Subcutaneous abdominal adipose tissue (tissue), 5 donors: Measurements from ENCODE around the gene GRIP1.

Experiments
- H3K27ac ChIP-seq: one replicate; pipeline ENCODE4 v1.7.0; 2013; ENCODE audit warnings: low read depth, mild to moderate bottlenecking, inconsistent platforms, low read length, moderate library complexity
- H3K27me3 ChIP-seq, 5 donors: one replicate each; pipeline ENCODE4 v1.7.0; 2013; ENCODE audit warnings: low read length in 5 of 5, inconsistent platforms in 1 of 5; ENCODE audit not compliant: control insufficient read depth in 5 of 5, insufficient read depth in 4 of 5
- H3K36me3 ChIP-seq, 5 donors: one replicate each; pipeline ENCODE4 v1.7.0; 2013; ENCODE audit warnings: low read length in 5 of 5; ENCODE audit not compliant: control insufficient read depth in 5 of 5, insufficient read depth in 5 of 5
- H3K4me1 ChIP-seq, 5 donors: one replicate each; pipeline ENCODE4 v1.7.0; 2013; ENCODE audit warnings: low read length in 5 of 5, mild to moderate bottlenecking in 3 of 5, moderate library complexity in 1 of 5; ENCODE audit not compliant: control insufficient read depth in 5 of 5, insufficient read depth in 5 of 5
- H3K4me3 ChIP-seq, 5 donors: one replicate each; pipeline ENCODE4 v1.7.0; 2013; ENCODE audit warnings: low read length in 5 of 5, low read depth in 1 of 5
- H3K9ac ChIP-seq, 5 donors: one replicate each; pipeline ENCODE4 v1.7.0; 2013; ENCODE audit warnings: low read length in 5 of 5, mild to moderate bottlenecking in 4 of 5, moderate library complexity in 3 of 5
- H3K9me3 ChIP-seq, 5 donors: one replicate each; pipeline ENCODE4 v1.7.0; 2013; ENCODE audit warnings: low read length in 5 of 5; ENCODE audit not compliant: control insufficient read depth in 5 of 5
- donor health status: healthy.
- donor health status: healthy.
- donor health status: healthy.
- donor health status: healthy.
- donor health status: healthy.

The GRIP1 gene

DNA sequence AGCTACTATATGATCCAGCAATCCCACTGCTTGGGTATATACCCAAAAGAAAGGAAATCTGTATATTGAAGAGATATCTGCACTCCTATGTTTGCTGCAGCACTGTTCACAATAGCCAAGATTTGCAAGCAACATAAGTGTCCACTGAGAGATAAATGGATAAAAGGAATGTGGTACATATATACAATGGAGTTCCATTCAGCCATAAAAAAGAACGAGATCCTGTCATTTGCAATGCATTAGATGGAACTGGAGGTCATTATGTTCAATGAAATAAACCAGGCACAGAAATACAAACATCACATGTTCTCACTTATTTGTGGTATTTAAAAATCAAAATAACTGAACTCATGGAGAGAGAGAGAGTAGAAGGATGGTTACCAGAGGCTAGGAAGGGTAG is 260.0 kb downstream of the GRIP1 start:
- no peak overlapping the region for H3K27ac ChIP-seq
- H3K9ac ChIP-seq, result no peak overlapping the region
- no peaks in the 10 kb centered on the region for H3K36me3 ChIP-seq
- H3K27me3 ChIP-seq, result no peaks in the 10 kb centered on the region
- H3K4me1 ChIP-seq, result peaks cover 0 to 8% (median 0%) of the 10 kb centered on the region in 5 donors
- no peaks in the 10 kb centered on the region for H3K9me3 ChIP-seq
- H3K4me3 ChIP-seq, result no peak overlapping the region

DNA sequence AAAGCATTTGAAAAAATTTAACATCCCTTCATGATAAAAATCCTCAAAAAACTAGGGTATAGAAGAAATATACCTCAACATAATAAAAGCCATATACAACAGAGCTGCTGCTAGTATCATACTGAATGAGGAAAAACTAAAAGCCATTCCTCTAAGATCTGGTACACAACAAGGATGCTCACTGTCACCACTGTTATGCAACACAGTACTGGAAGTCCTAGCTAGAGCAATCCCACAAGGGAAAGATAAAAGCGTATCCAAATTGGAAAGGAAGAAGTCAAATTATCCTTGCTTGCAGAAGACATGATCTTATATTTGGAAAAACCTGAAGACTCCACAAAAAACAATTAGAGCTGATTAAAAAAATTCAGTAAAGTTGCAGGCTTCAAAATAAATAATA is 261.7 kb downstream of the GRIP1 start:
- Histone ChIP-seq H3K27ac (no peak overlapping the region), H3K4me3 (no peak overlapping the region), H3K27me3 (no peaks in the 10 kb centered on the region), H3K9ac (no peak overlapping the region), H3K36me3 (no peaks in the 10 kb centered on the region), H3K9me3 (no peaks in the 10 kb centered on the region), H3K4me1 (peaks cover 0 to 3% (median 0%) of the 10 kb centered on the region in 5 donors)

DNA sequence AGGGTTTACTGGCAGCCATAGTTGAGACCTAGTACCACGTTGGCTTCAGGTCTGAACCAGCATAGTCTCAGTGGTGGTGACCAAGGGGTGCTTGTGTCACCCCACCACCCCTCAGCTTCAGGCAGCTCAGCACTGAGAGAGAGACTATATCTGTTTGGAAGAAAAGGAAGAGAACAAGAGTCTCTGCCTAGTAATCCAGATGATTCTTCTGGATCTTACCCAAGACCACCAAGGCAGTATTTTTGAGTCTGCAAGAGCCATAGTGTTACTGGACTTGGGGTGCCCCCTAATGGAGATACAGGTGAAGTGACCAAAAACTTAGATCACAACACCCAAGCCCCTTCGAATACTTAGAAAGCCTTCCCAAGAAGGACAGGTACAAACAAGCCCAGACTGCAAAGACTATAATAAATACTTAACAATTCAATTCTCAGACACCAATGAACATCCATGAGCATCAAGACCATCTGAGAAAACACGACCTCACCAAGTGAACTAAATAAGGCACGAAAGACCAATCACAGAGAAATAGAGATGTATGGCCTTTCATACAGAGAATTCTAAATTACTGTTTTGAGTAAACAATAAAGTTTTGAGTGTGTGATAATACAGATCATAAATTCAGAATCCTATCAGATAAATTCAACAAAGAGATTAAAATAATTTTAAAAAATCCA is 269.5 kb downstream of the GRIP1 start:
- H3K27ac ChIP-seq, result no peak overlapping the region
- H3K9me3 ChIP-seq, result no peaks in the 10 kb centered on the region
- no peaks in the 10 kb centered on the region for H3K27me3 ChIP-seq
- H3K36me3 ChIP-seq, result no peaks in the 10 kb centered on the region
- H3K4me3 ChIP-seq, result no peak overlapping the region
- H3K4me1 ChIP-seq, result no peaks in the 10 kb centered on the region
- H3K9ac ChIP-seq, result no peak overlapping the region

DNA sequence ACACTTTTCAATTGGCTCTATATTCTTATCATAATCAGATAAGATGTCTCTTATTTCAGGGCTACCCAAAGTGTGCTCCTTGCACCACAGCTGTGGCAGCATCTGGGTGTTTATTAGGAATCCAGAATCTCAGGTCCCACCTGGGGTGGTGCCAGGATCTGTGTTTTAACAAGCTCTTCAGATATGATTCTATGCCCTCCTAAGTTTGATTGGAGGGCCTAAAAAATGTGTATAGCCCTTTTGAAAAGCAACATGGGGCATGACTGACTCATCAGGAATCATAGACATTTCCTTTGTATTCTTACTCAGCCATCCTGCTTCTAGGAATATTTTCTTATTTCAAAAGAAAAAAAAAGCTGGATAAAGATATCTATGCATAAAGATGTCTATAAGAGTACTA is 273.5 kb downstream of the GRIP1 start:
- H3K9ac ChIP-seq, result no peak overlapping the region
- H3K36me3 ChIP-seq, result no peaks in the 10 kb centered on the region
- no peaks in the 10 kb centered on the region for H3K9me3 ChIP-seq
- no peaks in the 10 kb centered on the region for H3K27me3 ChIP-seq
- no peak overlapping the region for H3K27ac ChIP-seq
- H3K4me1 ChIP-seq, result no peaks in the 10 kb centered on the region
- H3K4me3 ChIP-seq, result no peak overlapping the region

DNA sequence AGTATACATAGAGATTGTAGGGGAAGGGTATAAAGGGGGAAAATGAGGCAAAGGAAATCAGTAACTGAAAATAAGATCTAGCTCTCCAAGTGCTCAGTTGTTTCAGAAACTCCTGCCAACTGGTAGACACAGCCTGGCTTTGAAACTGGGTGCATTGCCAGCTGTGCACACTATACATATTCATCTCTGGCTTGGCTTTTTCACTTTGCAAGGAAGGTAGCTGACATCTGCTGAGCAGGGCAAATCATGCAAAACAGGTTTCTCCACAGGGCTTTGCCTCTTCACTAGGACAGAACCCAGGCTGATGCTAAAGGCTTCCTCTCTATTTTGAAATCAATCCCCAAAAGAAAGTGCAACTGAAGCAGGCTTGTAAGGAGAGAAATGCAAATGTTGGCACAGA is 275.1 kb downstream of the GRIP1 start:
- no peak overlapping the region for H3K27ac ChIP-seq
- peaks cover 0 to 10% (median 5%) of the 10 kb centered on the region in 5 donors for H3K4me1 ChIP-seq
- no peaks in the 10 kb centered on the region for H3K9me3 ChIP-seq
- no peak overlapping the region for H3K4me3 ChIP-seq
- no peak overlapping the region for H3K9ac ChIP-seq
- H3K36me3 ChIP-seq, result no peaks in the 10 kb centered on the region
- H3K27me3 ChIP-seq, result no peaks in the 10 kb centered on the region

DNA sequence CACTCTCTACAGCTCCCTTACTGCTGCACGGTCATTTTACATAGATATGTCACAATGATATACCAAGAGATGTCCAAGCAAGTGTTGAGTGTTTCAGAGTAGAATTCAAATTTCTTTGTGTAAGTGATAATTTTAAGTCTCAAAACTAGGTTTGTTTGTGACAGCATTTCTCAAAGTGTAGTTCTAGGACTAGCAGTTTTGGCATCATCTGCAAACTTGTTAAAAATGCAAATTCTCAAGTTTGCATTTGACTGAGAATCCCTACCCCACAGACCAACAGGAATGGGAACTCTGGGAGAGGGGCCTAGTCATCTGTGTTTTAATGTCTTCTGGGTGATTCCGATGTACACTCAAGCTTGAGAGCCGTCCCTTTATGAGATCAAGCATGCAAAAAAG is 279.0 kb downstream of the GRIP1 start:
- H3K27me3 ChIP-seq, result no peaks in the 10 kb centered on the region

DNA sequence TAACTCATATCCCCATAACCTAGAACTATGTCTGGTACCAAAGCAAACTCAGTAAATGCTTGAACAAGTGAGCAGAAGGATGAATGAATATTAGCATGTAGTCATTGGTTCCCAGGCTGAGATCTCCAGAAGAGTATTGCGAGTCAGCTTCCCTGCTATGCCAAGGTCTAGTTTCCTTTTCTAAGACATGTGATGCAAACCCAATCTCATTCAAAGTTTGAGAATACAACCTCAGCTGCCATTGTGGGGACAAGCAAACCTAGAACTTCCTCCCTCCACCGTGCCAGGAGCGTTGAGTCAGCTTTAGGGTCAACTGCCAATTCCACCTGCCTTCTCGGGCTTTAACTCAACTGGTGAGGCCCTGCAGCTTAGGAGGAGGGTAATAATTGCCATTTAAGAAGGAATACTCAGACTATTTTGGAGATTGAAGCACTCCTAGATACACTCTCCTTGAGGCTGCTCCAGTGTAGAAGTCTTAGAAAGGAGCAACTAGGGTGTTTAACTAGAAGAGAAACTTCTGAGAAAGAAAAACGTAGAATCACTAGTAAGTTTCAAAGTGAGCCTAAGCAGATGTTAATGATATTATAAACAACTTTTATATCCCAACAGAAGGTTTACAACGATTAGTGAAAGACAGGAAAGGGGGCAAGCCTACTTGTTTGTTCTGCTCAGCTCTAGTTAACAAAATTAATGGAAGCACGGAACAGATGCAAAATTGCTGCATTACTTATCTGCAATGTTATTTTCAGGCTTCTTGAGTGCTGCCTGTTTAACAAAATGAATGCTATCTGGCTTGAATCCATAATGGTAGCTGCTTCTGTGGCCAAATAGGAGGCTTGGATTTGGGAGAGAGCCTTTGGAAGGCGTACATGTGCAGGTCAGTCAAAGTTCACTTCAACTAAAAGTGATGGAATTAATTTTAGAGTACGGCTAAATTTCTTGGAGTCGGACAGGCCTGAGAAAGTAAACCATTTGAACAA is 279.7 kb downstream of the GRIP1 start:
- no peaks in the 10 kb centered on the region for H3K27me3 ChIP-seq
- no peak overlapping the region for H3K27ac ChIP-seq
- peaks cover 0 to 10% (median 5%) of the 10 kb centered on the region in 5 donors for H3K4me1 ChIP-seq
- no peaks in the 10 kb centered on the region for H3K9me3 ChIP-seq
- H3K9ac ChIP-seq, result no peak overlapping the region
- H3K36me3 ChIP-seq, result no peaks in the 10 kb centered on the region
- no peak overlapping the region for H3K4me3 ChIP-seq

More for the DNA sequence above, 279.0 kb downstream of the GRIP1 start:
- Histone ChIP-seq H3K9me3 (no peaks in the 10 kb centered on the region), H3K27ac (no peak overlapping the region), H3K9ac (no peak overlapping the region), H3K36me3 (no peaks in the 10 kb centered on the region), H3K4me1 (peaks cover 0 to 10% (median 5%) of the 10 kb centered on the region in 5 donors), H3K4me3 (no peak overlapping the region)

DNA sequence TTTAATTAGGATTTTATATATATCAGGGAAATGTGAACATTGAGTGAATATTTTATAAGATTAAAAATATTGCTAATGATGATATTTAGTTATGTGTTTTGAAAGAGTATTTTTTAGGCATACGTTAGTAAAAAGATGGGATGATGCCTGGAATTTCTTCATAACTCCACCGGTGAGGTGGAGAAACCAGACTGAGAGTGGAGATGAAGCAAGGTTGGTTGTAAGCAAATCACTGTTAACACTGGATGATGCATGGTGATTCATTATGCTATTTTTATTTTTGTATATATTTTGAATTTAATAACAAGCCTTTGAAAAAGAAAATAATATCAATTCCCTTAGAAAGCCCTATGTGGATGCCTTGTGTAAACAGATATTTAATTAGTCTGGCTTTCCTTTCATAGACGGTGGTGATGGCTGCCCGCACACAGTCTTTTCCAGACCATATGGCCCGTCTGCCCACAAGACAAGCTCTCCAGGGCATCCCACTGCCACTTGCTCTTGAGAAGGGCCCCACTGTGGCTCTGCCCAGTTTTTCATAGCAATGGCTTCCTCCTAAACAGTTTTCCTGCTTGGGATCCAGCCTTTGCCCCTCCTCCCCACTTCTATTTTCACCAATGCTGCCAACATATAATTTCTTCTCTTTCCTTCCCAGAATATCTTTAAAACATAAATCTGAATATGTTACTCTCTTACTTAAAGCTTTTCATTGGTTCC is 281.1 kb downstream of the GRIP1 start:
- Histone ChIP-seq H3K4me3 (no peak overlapping the region), H3K27me3 (no peaks in the 10 kb centered on the region), H3K9me3 (no peaks in the 10 kb centered on the region), H3K9ac (no peak overlapping the region), H3K4me1 (peaks cover 0 to 10% (median 5%) of the 10 kb centered on the region in 5 donors), H3K36me3 (no peaks in the 10 kb centered on the region), H3K27ac (no peak overlapping the region)

DNA sequence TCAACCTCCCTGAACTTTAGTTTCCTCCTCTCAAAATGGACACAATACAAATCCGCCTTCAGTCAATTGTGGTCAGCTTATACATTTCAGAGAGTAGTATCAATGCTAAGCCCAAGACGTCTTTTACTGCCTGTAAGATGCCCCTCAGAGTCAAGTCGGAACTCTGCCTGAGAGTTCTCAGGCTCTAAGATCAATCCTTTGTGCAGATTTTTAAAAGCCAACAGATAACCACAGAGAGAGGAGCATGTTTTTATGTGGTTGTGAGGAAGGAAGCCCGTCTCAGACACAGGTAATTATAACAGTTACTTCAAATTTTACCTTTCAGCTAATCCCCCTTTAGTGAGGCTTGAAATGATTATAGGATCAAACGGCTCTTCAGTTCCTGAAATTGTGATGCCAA is 285.0 kb downstream of the GRIP1 start:
- no peak overlapping the region for H3K27ac ChIP-seq
- H3K9me3 ChIP-seq, result no peaks in the 10 kb centered on the region
- peaks cover 0 to 5% (median 2%) of the 10 kb centered on the region in 5 donors for H3K36me3 ChIP-seq
- no peak overlapping the region for H3K4me3 ChIP-seq
- H3K9ac ChIP-seq, result no peak overlapping the region
- H3K4me1 ChIP-seq, result peaks cover 0 to 10% (median under 1%) of the 10 kb centered on the region in 5 donors
- H3K27me3 ChIP-seq, result no peaks in the 10 kb centered on the region
